Measurements from ENCODE around the gene LIPG. TPM values are rescaled to one million over a fixed set of nuclear protein-coding genes. Genes with fewer than 3 reads are reported as not detected.

The LIPG gene
- polyA plus RNA-seq, 2 of the 4 experiments (the other 2 are of a cell fraction), result 0.36 to 0.65 TPM

GRCh38 chr18:49613641-49614151 is 51.8 kb downstream of the LIPG start:
- ATAC-seq (no peak), DNase-seq (ENCODE audit: low read depth in 1 of 2, low spot score in 1 of 2) (no peak), FAIRE-seq (no peak)
- ChIA-PET POLR2A (no interaction called here), CTCF (interaction anchor here (0.6 to 0.7 kb wide), 3 partner anchors 9 to 44 kb away, joined by 3 read pairs; no protein-coding TSS in a partner anchor)
- Histone ChIP-seq H3K9me3 (no peaks in the 10 kb centered on the region), H3K27ac (no peak overlapping the region), H3K4me1 (0 out of 3 replicates have a peak, but pooled peaks cover 6% of the 10 kb centered on the region), H3K4me2 (no peak overlapping the region), H3K4me3 (no peak overlapping the region)
- 67% methylated on average over 5 of the region's 5 CpGs for WGBS (ENCODE audit: missing lambda C conversion rate)
- TF ChIP-seq CBX2 (IDR thresholded peaks at IDR 0.05; ENCODE audit: borderline replicate concordance, low read depth), result no peak
- no peak for TF ChIP-seq RFX5 (IDR thresholded peaks at IDR 0.05)
- no peak for TF ChIP-seq CHD4 (IDR thresholded peaks at IDR 0.05; ENCODE audit: borderline replicate concordance)
- no peak for TF ChIP-seq FOXS1 (CRISPR knock-in tag; IDR thresholded peaks at IDR 0.05)
- no peak for TF ChIP-seq EHMT2 (IDR thresholded peaks at IDR 0.05; ENCODE audit: low read depth)
- TF ChIP-seq SREBF2 (IDR thresholded peaks at IDR 0.05), result no peak

GRCh38 chr18:49616618-49617328 is 54.9 kb downstream of the LIPG start:
- DNase-seq (ENCODE audit: low read depth in 1 of 2, low spot score in 1 of 2), result no peak
- CTCF ChIA-PET, result no interaction called here
- Histone ChIP-seq H3K27ac (no peak overlapping the region), H3K4me1 (no peaks in the 10 kb centered on the region), H3K9me3 (no peaks in the 10 kb centered on the region), H3K4me2 (no peak overlapping the region), H3K4me3 (no peak overlapping the region)
- WGBS (ENCODE audit: missing lambda C conversion rate), result 62% methylated on average over 6 of the region's 6 CpGs
- TF ChIP-seq GATA3 (IDR thresholded peaks at IDR 0.05; ENCODE audit: borderline replicate concordance) (no peak), HEYL (CRISPR knock-in tag; IDR thresholded peaks at IDR 0.05) (no peak), KDM1A (IDR thresholded peaks at IDR 0.05; ENCODE audit: low read depth) (no peak), RCOR1 (IDR thresholded peaks at IDR 0.05; ENCODE audit: low read depth, low read length) (no peak), NFE2L2 (conservative IDR thresholded peaks at IDR 0.05; ENCODE audit: low read length) (no peak), NR3C1 (IDR thresholded peaks at IDR 0.05) (no peak), CBX8 (IDR thresholded peaks at IDR 0.05) (no peak), ZNF302 (CRISPR knock-in tag; IDR thresholded peaks at IDR 0.05) (no peak), ATOH8 (CRISPR knock-in tag; IDR thresholded peaks at IDR 0.05; ENCODE audit: low read depth) (no peak), SREBF2 (IDR thresholded peaks at IDR 0.05) (no peak), JUNB (IDR thresholded peaks at IDR 0.05) (no peak), POLR2A (IDR thresholded peaks at IDR 0.05; ENCODE audit: low read length) (no peak)
- no peak for FAIRE-seq
- POLR2A ChIA-PET, result no interaction called here
- ATAC-seq, result no peak

- 69% methylated on average over 3 of the region's 3 CpGs for WGBS (ENCODE audit: missing lambda C conversion rate)
- no peaks in the 10 kb centered on the region for H3K4me1 ChIP-seq
- H3K27ac ChIP-seq, result no peak overlapping the region
- ChIA-PET CTCF (interaction anchor here (1.2 kb wide), 2 partner anchors 57 to 149 kb away, joined by 3 to 6 read pairs; no protein-coding TSS in a partner anchor), POLR2A (no interaction called here)
- H3K4me3 ChIP-seq, result no peak overlapping the region
- DNase-seq (ENCODE audit: low read depth in 1 of 2, low spot score in 1 of 2), result no peak
- FAIRE-seq, result no peak
- ATAC-seq, result no peak
- H3K4me2 ChIP-seq, result no peak overlapping the region
- no peaks in the 10 kb centered on the region for H3K9me3 ChIP-seq
- TF ChIP-seq HES2 (IDR thresholded peaks at IDR 0.05), result no peak
- TF ChIP-seq EP300 (IDR thresholded peaks at IDR 0.05), result no peak
- TF ChIP-seq CBX2 (IDR thresholded peaks at IDR 0.05; ENCODE audit: borderline replicate concordance, low read depth), result no peak
- no peak for TF ChIP-seq E2F6 (IDR thresholded peaks at IDR 0.05; ENCODE audit: borderline replicate concordance, low read depth)
- no peak for TF ChIP-seq SMC3 (IDR thresholded peaks at IDR 0.05)
- TF ChIP-seq MYC (IDR thresholded peaks at IDR 0.05; ENCODE audit: borderline replicate concordance, low read length), result no peak
- no peak for TF ChIP-seq NR3C1 (IDR thresholded peaks at IDR 0.05)
- TF ChIP-seq PBX3 (IDR thresholded peaks at IDR 0.05), result no peak
- no peak for TF ChIP-seq MAFK (IDR thresholded peaks at IDR 0.05; ENCODE audit: partially characterized antibody)
- TF ChIP-seq POLR2AphosphoS2 (conservative IDR thresholded peaks at IDR 0.05; ENCODE audit: low read length), result no peak
- no peak for TF ChIP-seq RAD21 (conservative IDR thresholded peaks at IDR 0.05 in 1 of 2, IDR thresholded peaks at IDR 0.05 in 1 of 2)
- no peak for TF ChIP-seq EHF (CRISPR knock-in tag; IDR thresholded peaks at IDR 0.05)
These were observed 55.5 kb downstream of the LIPG start for GRCh38 chr18:49617329-49617695.

Measured in A549 (cell line).